GM13977 (cell line): Measurements from ENCODE around the gene HLA-A.
"Not testable (repeated sequence)": the region's sequence is repeated elsewhere in the genome, so short reads cannot be mapped to it uniquely, and the experiment has no call there.

Source experiments
- DNase-seq: peaks from one replicate; pipeline ENCODE4 v3.0.0; 2012; ENCODE audit warnings: low spot score
- CTCF ChIP-seq: IDR thresholded peaks from 2 replicates; pipeline ENCODE4 v1.5.1; 2012; ENCODE audit warnings: mild to moderate bottlenecking, control low read depth; ENCODE audit not compliant: insufficient read depth; ENCODE audit errors: extremely low read depth, missing control alignments
- in situ Hi-C: fragments of 300-500 bp; cut with MboI; formaldehyde crosslinking; loops from one replicate; pipeline ENCODE4 v1.12.0; 2022; ENCODE audit warnings: low sequenced_read_pairs, low pct_unique_long_range_greater_than_20kb, mixed read lengths, inconsistent platforms; ENCODE audit not compliant: unreplicated experiment

Gene HLA-A

GRCh38 chr6:29977425-29977727, 35.0 kb downstream of the HLA-A start:
- TF ChIP-seq CTCF = no peak

GRCh38 chr6:29980013-29980412, 37.7 kb downstream of the HLA-A start:
- in situ Hi-C loops, DNase-seq: not testable (repeated sequence)

More at GRCh38 chr6:29977425-29977727, 35.0 kb downstream of the HLA-A start:
- DNase-seq = no peak
- in situ Hi-C loops = no loop called here

DNA sequence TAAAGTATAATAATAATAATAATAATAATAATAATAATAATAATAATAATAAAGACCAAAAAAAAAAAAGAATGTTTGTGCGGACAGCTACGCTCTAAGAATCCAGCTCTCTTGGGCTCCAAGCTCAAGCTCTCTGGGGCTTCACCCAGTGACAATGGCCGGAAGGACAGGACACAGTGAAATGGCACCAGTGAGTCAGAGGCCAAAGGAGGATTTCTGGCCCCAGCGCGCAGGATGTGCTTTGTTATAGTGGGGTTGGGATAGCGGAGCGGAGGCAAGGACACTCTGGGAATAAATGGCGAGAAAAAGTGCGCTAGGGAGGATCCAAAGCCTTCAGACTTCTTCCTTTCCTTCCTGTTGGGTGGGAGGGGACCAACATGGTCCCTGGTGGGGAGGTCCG, 38.2 kb downstream of the HLA-A start:
- in situ Hi-C loops = no loop called here

DNA sequence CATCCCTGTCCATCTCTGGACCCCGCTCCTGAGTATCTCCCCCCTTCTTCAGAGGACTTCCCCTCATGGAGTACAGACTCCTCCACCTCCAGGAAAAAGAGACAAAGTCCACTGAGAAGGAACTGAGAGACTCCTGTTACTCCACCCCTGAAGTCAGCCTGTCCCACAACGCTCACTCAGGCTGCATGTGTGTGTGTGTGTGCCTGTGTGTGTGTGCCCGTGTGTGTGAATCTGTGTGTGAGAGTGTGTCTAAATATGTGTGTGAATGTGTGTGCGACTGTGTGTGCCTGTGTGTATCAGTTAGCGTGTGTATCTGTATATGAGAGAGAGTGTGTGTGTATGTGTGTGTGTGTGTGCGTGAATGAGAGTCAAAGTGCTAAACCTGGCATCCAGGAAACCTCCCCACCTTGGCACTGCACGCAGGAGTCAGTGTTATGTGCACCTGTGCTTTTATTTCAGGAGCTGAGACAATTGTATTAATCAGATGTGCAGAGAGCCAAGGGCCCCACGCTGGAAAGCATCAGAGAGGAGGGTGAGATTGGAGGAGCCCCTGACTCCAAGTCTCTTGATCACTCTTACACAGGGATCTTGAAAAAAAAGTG, 39.0 kb downstream of the HLA-A start:
- TF ChIP-seq CTCF = no peak
- DNase-seq = no peak
- in situ Hi-C loops = no loop called here

More for the DNA sequence above, 38.2 kb downstream of the HLA-A start:
- no peak for TF ChIP-seq CTCF
- DNase-seq = no peak

DNA sequence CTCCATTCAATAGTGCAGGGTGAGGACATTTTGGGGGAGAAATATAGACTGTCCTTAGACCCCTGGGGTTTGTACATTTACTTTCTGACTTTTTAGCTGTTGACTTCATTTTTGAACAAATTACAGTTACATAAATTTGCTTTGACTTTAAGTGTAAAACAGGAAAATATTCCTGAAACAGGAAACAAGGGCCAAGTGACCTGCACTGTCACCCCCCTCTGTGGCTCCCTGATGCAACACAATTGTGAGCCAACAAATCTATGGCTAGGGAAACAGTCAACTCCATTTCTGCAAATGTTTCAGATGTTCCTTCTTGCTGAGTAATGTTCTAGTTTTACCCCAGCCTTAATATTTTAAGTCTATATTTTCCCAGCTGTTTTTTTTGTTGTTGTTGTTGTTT, 39.8 kb downstream of the HLA-A start:
- TF ChIP-seq CTCF = no peak
- in situ Hi-C loops = no loop called here
- no peak for DNase-seq

GRCh38 chr6:29984232-29984631, 41.9 kb downstream of the HLA-A start:
- in situ Hi-C loops = no loop called here
- no peak for TF ChIP-seq CTCF
- DNase-seq = no peak

DNA sequence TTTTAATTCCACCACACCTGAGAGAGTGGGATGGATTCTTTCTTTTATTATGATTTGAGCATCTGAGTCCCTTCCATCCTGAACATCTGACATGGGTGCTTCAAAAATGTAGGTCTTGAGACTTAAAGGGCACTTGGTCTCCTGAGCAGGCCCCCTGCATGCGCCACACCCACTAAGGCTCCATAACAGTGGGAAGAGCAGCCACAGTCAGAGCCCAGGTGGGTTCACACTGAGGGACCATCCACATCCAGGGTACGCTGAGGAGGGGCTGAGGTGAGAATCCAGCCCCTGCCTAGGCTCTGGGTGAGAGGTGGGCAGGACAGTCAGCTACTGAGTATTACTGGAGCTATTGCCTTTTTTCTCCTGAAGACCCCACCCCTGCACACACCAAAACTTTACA, 42.7 kb downstream of the HLA-A start:
- in situ Hi-C loops = no loop called here

More for the DNA sequence above, 42.7 kb downstream of the HLA-A start:
- no peak for DNase-seq
- TF ChIP-seq CTCF = no peak
